Mammary epithelial cell (primary cell): Measurements from ENCODE around the gene ATRIP.

Experiments used
- EZH2 ChIP-seq: IDR thresholded peaks from 2 replicates; pipeline ENCODE4 v1.6.1; 2012; ENCODE audit warnings: low read length, inconsistent platforms, borderline replicate concordance
- TF ChIP-seq, protein P1 (sequence below), 2 donors: IDR thresholded peaks in 1 of 2; conservative IDR thresholded peaks in 1 of 2; 2 replicates each; pipeline ENCODE4 v1.5.1; 2011 to 2012; ENCODE audit warnings: inconsistent platforms in 2 of 2, low read length in 2 of 2, mild to moderate bottlenecking in 2 of 2, control low read depth in 1 of 2, low read depth in 1 of 2; ENCODE audit not compliant: insufficient read depth in 1 of 2; ENCODE audit errors: extremely low read depth in 1 of 2

GRCh38 chr3:48486952-48487351, 40.4 kb downstream of the ATRIP start:
- TF ChIP-seq, protein P1, sequence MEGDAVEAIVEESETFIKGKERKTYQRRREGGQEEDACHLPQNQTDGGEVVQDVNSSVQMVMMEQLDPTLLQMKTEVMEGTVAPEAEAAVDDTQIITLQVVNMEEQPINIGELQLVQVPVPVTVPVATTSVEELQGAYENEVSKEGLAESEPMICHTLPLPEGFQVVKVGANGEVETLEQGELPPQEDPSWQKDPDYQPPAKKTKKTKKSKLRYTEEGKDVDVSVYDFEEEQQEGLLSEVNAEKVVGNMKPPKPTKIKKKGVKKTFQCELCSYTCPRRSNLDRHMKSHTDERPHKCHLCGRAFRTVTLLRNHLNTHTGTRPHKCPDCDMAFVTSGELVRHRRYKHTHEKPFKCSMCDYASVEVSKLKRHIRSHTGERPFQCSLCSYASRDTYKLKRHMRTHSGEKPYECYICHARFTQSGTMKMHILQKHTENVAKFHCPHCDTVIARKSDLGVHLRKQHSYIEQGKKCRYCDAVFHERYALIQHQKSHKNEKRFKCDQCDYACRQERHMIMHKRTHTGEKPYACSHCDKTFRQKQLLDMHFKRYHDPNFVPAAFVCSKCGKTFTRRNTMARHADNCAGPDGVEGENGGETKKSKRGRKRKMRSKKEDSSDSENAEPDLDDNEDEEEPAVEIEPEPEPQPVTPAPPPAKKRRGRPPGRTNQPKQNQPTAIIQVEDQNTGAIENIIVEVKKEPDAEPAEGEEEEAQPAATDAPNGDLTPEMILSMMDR (conservative IDR thresholded peaks at IDR 0.05 in 1 of 2, IDR thresholded peaks at IDR 0.05 in 1 of 2; ENCODE audit: extremely low read depth in 1 of 2, insufficient read depth in 1 of 2, low read depth in 1 of 2, low read length in 2 of 2): no peak
- TF ChIP-seq EZH2: no peak
